HG02610 (cell line): Measurements from ENCODE around the gene RPS6KA2.

ENCODE experiments used
- ATAC-seq: cut with Tn5 transposase; IDR thresholded peaks from one replicate; pipeline ENCODE4 v1.9.1; 2021; ENCODE audit warnings: mild to moderate bottlenecking, moderate library complexity; ENCODE audit not compliant: unreplicated experiment

The RPS6KA2 gene

GRCh38 chr6:166656230-166657151 is 29.4 kb upstream of the RPS6KA2 start:
- ATAC-seq: no peak

GRCh38 chr6:166655713-166656229 is 28.7 kb upstream of the RPS6KA2 start:
- ATAC-seq: no peak

- ATAC-seq: no peak
These were observed 28.2 kb upstream of the RPS6KA2 start for GRCh38 chr6:166655251-166655650.

GRCh38 chr6:166654573-166654972 is 27.5 kb upstream of the RPS6KA2 start:
- no peak for ATAC-seq

GRCh38 chr6:166653639-166653941 is 26.5 kb upstream of the RPS6KA2 start:
- no peak for ATAC-seq

GRCh38 chr6:166650824-166651807 is 24.1 kb upstream of the RPS6KA2 start:
- ATAC-seq: no peak

- ATAC-seq: no peak
These were observed 23.0 kb upstream of the RPS6KA2 start for GRCh38 chr6:166650047-166650446.

- no peak for ATAC-seq
These were observed 21.8 kb upstream of the RPS6KA2 start for GRCh38 chr6:166648846-166649245.

- ATAC-seq: no peak
These were observed 20.8 kb upstream of the RPS6KA2 start for GRCh38 chr6:166647896-166648295.

GRCh38 chr6:166646716-166647115 is 19.7 kb upstream of the RPS6KA2 start:
- no peak for ATAC-seq

GRCh38 chr6:166645896-166646295 is 18.8 kb upstream of the RPS6KA2 start:
- no peak for ATAC-seq

GRCh38 chr6:166644681-166645080 is 17.6 kb upstream of the RPS6KA2 start:
- no peak for ATAC-seq

- no peak for ATAC-seq
These were observed 17.0 kb upstream of the RPS6KA2 start for GRCh38 chr6:166643891-166644590.

- no peak for ATAC-seq
These were observed 15.6 kb upstream of the RPS6KA2 start for GRCh38 chr6:166642646-166643045.

- peak; percentile 76 for ATAC-seq
These were observed 13.4 kb upstream of the RPS6KA2 start for GRCh38 chr6:166640342-166641043.

GRCh38 chr6:166639921-166640320 is 12.9 kb upstream of the RPS6KA2 start:
- no peak for ATAC-seq

GRCh38 chr6:166638573-166638964 is 11.5 kb upstream of the RPS6KA2 start:
- no peak for ATAC-seq

GRCh38 chr6:166637812-166638572 is 10.9 kb upstream of the RPS6KA2 start:
- no peak for ATAC-seq

GRCh38 chr6:166636934-166637333 is 9.9 kb upstream of the RPS6KA2 start:
- ATAC-seq: no peak
